SK-N-SH (cell line): Measurements from ENCODE around the gene PRRT2. TPM values are rescaled to one million over a fixed set of nuclear protein-coding genes. Genes with fewer than 3 reads are reported as not detected.

Experiments
- CTCF ChIA-PET: fragments of 300-600, 350-600 bp; formaldehyde crosslinking; extraction: SDS; loops from one replicate; lab custom pipeline; 2021; lab: Yijun Ruan, JAX
- POLR2A ChIA-PET: fragments of 350-600 bp; sonication (Branson Sonifier 250); formaldehyde crosslinking; extraction: SDS; loops from one replicate; lab custom pipeline; 2020; ENCODE audit warnings: antibody characterized with exemption, inconsistent platforms; lab: Yijun Ruan, JAX
- DNase-seq: peaks from one replicate; pipeline ENCODE4 v3.0.0; 2012
- H2AFZ ChIP-seq: fragments of 200-600 bp; sonication (generic); 2 replicates; pipeline ENCODE4 v1.8.1; 2016; ENCODE audit warnings: antibody characterized with exemption, mild to moderate bottlenecking, low read depth
- H3F3A ChIP-seq: fragments of 200-600 bp; sonication (generic); replicated peaks from 2 replicates; pipeline ENCODE3; 2016; ENCODE audit warnings: antibody characterized with exemption, mild to moderate bottlenecking; ENCODE audit not compliant: insufficient read depth
- H3K27ac ChIP-seq, 2 experiments: fragments of 200-500 bp in 1 of 2; fragments of 200-600 bp in 1 of 2; sonication (Bioruptor generic) in 1 of 2; sonication (generic), shearing (Covaris generic) in 1 of 2; 2 replicates each; pipeline versions ENCODE4 v1.5.1 to v1.6.1; 2014 to 2016; ENCODE audit warnings: low read depth in 2 of 2, inconsistent platforms in 1 of 2, low read length in 1 of 2, mild to moderate bottlenecking in 1 of 2, mixed read lengths in 1 of 2
- H3K27me3 ChIP-seq: fragments of 200-600 bp; sonication (generic), shearing (Covaris generic); 2 replicates; pipeline ENCODE4 v1.6.1; 2016; ENCODE audit warnings: mixed run types; ENCODE audit not compliant: insufficient read depth
- H3K36me3 ChIP-seq, 2 experiments: fragments of 200-500 bp in 1 of 2; fragments of 200-600 bp in 1 of 2; sonication (Bioruptor generic) in 1 of 2; sonication (generic) in 1 of 2; replicated peaks in 1 of 2; 2 replicates each; pipeline versions ENCODE3 to v1.5.1; 2014 to 2016; ENCODE audit warnings: low read length in 1 of 2, mild to moderate bottlenecking in 1 of 2; ENCODE audit not compliant: insufficient read depth in 2 of 2, control insufficient read depth in 1 of 2
- H3K4me1 ChIP-seq, 2 experiments: fragments of 200-500 bp in 1 of 2; fragments of 200-600 bp in 1 of 2; sonication (Bioruptor generic) in 1 of 2; sonication (generic), shearing (Covaris generic) in 1 of 2; 2 replicates each; pipeline versions ENCODE4 v1.5.1 to v1.6.1; 2014 to 2016; ENCODE audit warnings: low read depth in 1 of 2, low read length in 1 of 2, mixed run types in 1 of 2; ENCODE audit not compliant: insufficient read depth in 2 of 2, control insufficient read depth in 1 of 2
- H3K4me2 ChIP-seq: fragments of 200-600 bp; sonication (generic), shearing (Covaris generic); 2 replicates; pipeline ENCODE4 v1.6.1; 2017; ENCODE audit warnings: mixed run types
- H3K4me3 ChIP-seq, 2 experiments: fragments of 200-500 bp in 1 of 2; fragments of 200-600 bp in 1 of 2; sonication (Bioruptor generic) in 1 of 2; sonication (generic), shearing (Covaris generic) in 1 of 2; 2 replicates each; pipeline versions ENCODE4 v1.5.1 to v1.8.1; 2014 to 2016; ENCODE audit warnings: low read depth in 2 of 2, inconsistent platforms in 1 of 2, low read length in 1 of 2, mild to moderate bottlenecking in 1 of 2, mixed read lengths in 1 of 2, moderate library complexity in 1 of 2
- H3K79me2 ChIP-seq: fragments of 200-600 bp; sonication (generic); 2 replicates; pipeline ENCODE4 v1.8.1; 2017; ENCODE audit warnings: mild to moderate bottlenecking; ENCODE audit not compliant: insufficient read depth
- H3K9ac ChIP-seq: fragments of 200-600 bp; sonication (generic); 2 replicates; pipeline ENCODE4 v1.6.1; 2017; ENCODE audit warnings: mixed run types
- H3K9me2 ChIP-seq: fragments of 200-600 bp; sonication (generic); 2 replicates; pipeline ENCODE4 v1.6.1; 2017; ENCODE audit warnings: mixed run types
- H3K9me3 ChIP-seq: fragments of 200-600 bp; sonication (generic); 2 replicates; pipeline ENCODE4 v1.6.1; 2017; ENCODE audit warnings: mixed run types, mild to moderate bottlenecking, moderate library complexity
- H4K20me1 ChIP-seq: fragments of 200-600 bp; sonication (generic); 2 replicates; pipeline ENCODE4 v1.6.1; 2017; ENCODE audit warnings: mild to moderate bottlenecking, mixed run types; ENCODE audit not compliant: insufficient read depth
- CTCF ChIP-seq: fragments of 200-600 bp; sonication (generic); IDR thresholded peaks from 2 replicates; pipeline ENCODE4 v1.6.1; 2017; ENCODE audit warnings: antibody characterized with exemption, mild to moderate bottlenecking, moderate library complexity
- EZH2phosphoT487 ChIP-seq: fragments of 200-600 bp; sonication (generic); IDR thresholded peaks from 2 replicates; pipeline ENCODE4 v1.6.1; 2017; ENCODE audit warnings: low read depth, mixed run types, mild to moderate bottlenecking, antibody characterized with exemption, moderate library complexity, borderline replicate concordance
- FOXJ3 ChIP-seq: sonication (generic); formaldehyde crosslinking; IDR thresholded peaks from 2 replicates; pipeline ENCODE4 v1.5.1; 2020; ENCODE audit warnings: mild to moderate bottlenecking, missing genetic modification reagents
- FOXM1 ChIP-seq: IDR thresholded peaks from 2 replicates; pipeline ENCODE4 v1.4.0; 2012; ENCODE audit warnings: low read depth, mild to moderate bottlenecking
- GATA2 ChIP-seq: sonication (generic); formaldehyde crosslinking; IDR thresholded peaks from 2 replicates; pipeline ENCODE4 v1.5.0; 2020; ENCODE audit warnings: mild to moderate bottlenecking, missing genetic modification reagents
- JUND ChIP-seq: IDR thresholded peaks from 2 replicates; pipeline ENCODE4 v1.4.0; 2012
- RAD21 ChIP-seq: IDR thresholded peaks from 2 replicates; pipeline ENCODE4 v1.6.1; 2012; ENCODE audit warnings: mild to moderate bottlenecking, low read length
- RCOR1 ChIP-seq: fragments of 150-350 bp; IDR thresholded peaks from 2 replicates; pipeline ENCODE4 v1.6.1; 2017; ENCODE audit warnings: antibody characterized with exemption, low read length
- REST ChIP-seq: IDR thresholded peaks from 2 replicates; pipeline ENCODE4 v1.6.1; 2012; ENCODE audit warnings: mild to moderate bottlenecking, low read depth, low read length, moderate library complexity
- RXRA ChIP-seq: IDR thresholded peaks from 2 replicates; pipeline ENCODE4 v1.4.0; 2012; ENCODE audit warnings: low read depth, mild to moderate bottlenecking, borderline replicate concordance
- SIN3A ChIP-seq: IDR thresholded peaks from 2 replicates; pipeline ENCODE4 v1.6.1; 2012; ENCODE audit warnings: low read depth, mild to moderate bottlenecking, low read length, moderate library complexity, borderline replicate concordance
- SMC3 ChIP-seq: IDR thresholded peaks from 2 replicates; pipeline ENCODE4 v1.6.1; 2012; ENCODE audit warnings: low read depth, low read length, improper control_type of control experiment
- TAF1 ChIP-seq: IDR thresholded peaks from 2 replicates; pipeline ENCODE4 v1.6.1; 2012; ENCODE audit warnings: low read depth, mild to moderate bottlenecking, low read length, moderate library complexity, borderline replicate concordance
- USF1 ChIP-seq: IDR thresholded peaks from 2 replicates; pipeline ENCODE4 v1.4.0; 2012; ENCODE audit warnings: low read depth, borderline replicate concordance
- USF2 ChIP-seq: fragments of 150-350 bp; IDR thresholded peaks from 2 replicates; pipeline ENCODE4 v1.6.1; 2017; ENCODE audit warnings: antibody characterized with exemption, low read length, low read depth, borderline replicate concordance
- WGBS: methylation state at CpG from one replicate; pipeline ENCODE4 v1.1.6; 2017; ENCODE audit warnings: low lambda C conversion rate; 5-methylcytosine and 5-hydroxymethylcytosine counted together
- polyA plus RNA-seq, 3 experiments: library from polyadenylated mRNA; depleted of rRNA; stranded (reverse); fragments of >200 nt; gene quantifications; 2 replicates each; pipeline ENCODE4 v1.2.3, GENCODE V29; 2012

Gene PRRT2
- polyA plus RNA-seq, 1 of the 3 experiments (the other 2 are of a cell fraction): 28.1 TPM

- Histone ChIP-seq H3K36me3 (peaks cover 17 to 41% of the 10 kb centered on the region in 2 experiments), H3K9me3 (no peaks in the 10 kb centered on the region)
- no peak for TF ChIP-seq FOXM1
- TF ChIP-seq TAF1: no peak
- TF ChIP-seq EZH2phosphoT487: no peak
- no peak for TF ChIP-seq REST
- no peak for TF ChIP-seq RCOR1
- TF ChIP-seq SMC3: no peak
- no peak for TF ChIP-seq JUND
- TF ChIP-seq RAD21: no peak
- TF ChIP-seq RXRA: no peak
- TF ChIP-seq SIN3A: no peak
- no peak for TF ChIP-seq CTCF
- TF ChIP-seq, all 33 proteins: peak for 0
- peaks cover 4% of the 10 kb centered on the region for H3F3A ChIP-seq
- no peak overlapping the region for H3K9ac ChIP-seq
- H3K4me3 ChIP-seq: no peak overlapping the region
- ChIA-PET POLR2A (interaction anchor here (0.8 to 1.4 kb wide), 3 partner anchors 9 to 128 kb away, joined by 3 to 4 read pairs (median 3); partner anchors contain the start of gene TMEM219), CTCF (interaction anchor here (0.9 to 3.9 kb wide), 4 partner anchors 14 to 29 kb away, joined by 3 to 19 read pairs (median 7); partner anchors contain the start of genes CDIPT and PAGR1)
- no peaks in the 10 kb centered on the region for H4K20me1 ChIP-seq
- no peaks in the 10 kb centered on the region for H3K27me3 ChIP-seq
- no peak overlapping the region for H3K4me2 ChIP-seq
- H2AFZ ChIP-seq: no peak overlapping the region
- H3K9me2 ChIP-seq: no peaks in the 10 kb centered on the region
- H3K27ac ChIP-seq: no peak overlapping the region
- no peak for DNase-seq
- WGBS: 91% methylated on average over 5 of the region's 5 CpGs
- no peaks in the 10 kb centered on the region for H3K4me1 ChIP-seq
- H3K79me2 ChIP-seq: peaks cover 20% of the 10 kb centered on the region
Measured at GRCh38 chr16:29834079-29834478, 22.1 kb downstream of the PRRT2 start.

GRCh38 chr16:29835926-29836325 lies 23.9 kb downstream of the PRRT2 start:
- Histone ChIP-seq H3K9me3 (no peaks in the 10 kb centered on the region), H3F3A (peaks cover 4% of the 10 kb centered on the region), H4K20me1 (no peaks in the 10 kb centered on the region), H3K9me2 (no peaks in the 10 kb centered on the region), H3K27me3 (no peaks in the 10 kb centered on the region), H3K4me2 (no peak overlapping the region), H3K4me1 (no peaks in the 10 kb centered on the region), H3K9ac (no peak overlapping the region), H3K79me2 (peaks cover 1% of the 10 kb centered on the region), H3K27ac (no peak overlapping the region), H3K36me3 (peaks cover 25 to 41% of the 10 kb centered on the region in 2 experiments), H3K4me3 (no peak overlapping the region), H2AFZ (no peak overlapping the region)
- POLR2A ChIA-PET: no interaction called here
- 95% methylated on average over 7 of the region's 7 CpGs for WGBS
- CTCF ChIA-PET: interaction anchor here (3.0 to 3.9 kb wide), 2 partner anchors 13 to 19 kb away, joined by 8 to 19 read pairs; partner anchors contain the start of gene PAGR1
- no peak for DNase-seq
- TF ChIP-seq USF2: no peak
- TF ChIP-seq CTCF: no peak
- no peak for TF ChIP-seq GATA2 (CRISPR knock-in tag)
- no peak for TF ChIP-seq USF1
- no peak for TF ChIP-seq SIN3A
- TF ChIP-seq FOXJ3 (CRISPR knock-in tag): no peak
- no peak for TF ChIP-seq RAD21
- TF ChIP-seq TAF1: no peak
